SK-N-SH treated with all-trans-retinoic acid at 6 μM for 48 hours (cell line): ENCODE results near the gene RAVER2.

Experiments
- ATAC-seq: fragments of 200-7000 bp; cut with Tn5 transposase; 3 replicates; pipeline ENCODE4 v1.9.1; 2020; ENCODE audit warnings: mild to moderate bottlenecking, moderate library complexity
- ARNTL ChIP-seq: fragments of 450-650 bp; formaldehyde crosslinking; IDR thresholded peaks from 2 replicates; pipeline ENCODE4 v1.5.0; 2020; ENCODE audit warnings: low read depth, mild to moderate bottlenecking, moderate library complexity, borderline replicate concordance
- BACH2 ChIP-seq: fragments of 250-450 bp; sonication (Bioruptor Pico); IDR thresholded peaks from 2 replicates; pipeline ENCODE4 v1.9.0; 2021; ENCODE audit warnings: mild to moderate bottlenecking, borderline replicate concordance
- CSDC2 ChIP-seq: fragments of 250-450 bp; sonication (Bioruptor Pico); IDR thresholded peaks from 2 replicates; pipeline ENCODE4 v1.5.0; 2020; ENCODE audit warnings: mild to moderate bottlenecking, moderate library complexity
- ESRRG ChIP-seq: fragments of 250-450 bp; sonication (Bioruptor Pico); IDR thresholded peaks from 2 replicates; pipeline ENCODE4 v1.6.1; 2021; ENCODE audit warnings: mild to moderate bottlenecking
- GLIS3 ChIP-seq: fragments of 250-450 bp; sonication (Bioruptor Pico); IDR thresholded peaks from 2 replicates; pipeline ENCODE4 v1.5.0; 2020; ENCODE audit warnings: mild to moderate bottlenecking, moderate library complexity
- ISL1 ChIP-seq: fragments of 250-450 bp; sonication (Bioruptor Pico); IDR thresholded peaks from 2 replicates; pipeline ENCODE4 v2.1.2; 2022; ENCODE audit warnings: mild to moderate bottlenecking, moderate library complexity
- OSR1 ChIP-seq: fragments of 250-450 bp; sonication (Bioruptor Pico); IDR thresholded peaks from 2 replicates; pipeline ENCODE4 v1.8.0; 2022; ENCODE audit warnings: moderate library complexity, mild to moderate bottlenecking, inconsistent platforms
- PATZ1 ChIP-seq: fragments of 250-450 bp; sonication (Bioruptor Pico); IDR thresholded peaks from 2 replicates; pipeline ENCODE4 v1.8.0; 2020; ENCODE audit warnings: mild to moderate bottlenecking, moderate library complexity, borderline replicate concordance
- PPARA ChIP-seq: fragments of 250-450 bp; sonication (Bioruptor Pico); IDR thresholded peaks from 2 replicates; pipeline ENCODE4 v1.5.0; 2020; ENCODE audit warnings: mild to moderate bottlenecking, borderline replicate concordance
- RARB ChIP-seq: fragments of 250-450 bp; sonication (Bioruptor Pico); IDR thresholded peaks from 2 replicates; pipeline ENCODE4 v1.8.0; 2021; ENCODE audit warnings: mild to moderate bottlenecking, moderate library complexity
- TCF4 ChIP-seq: fragments of 250-450 bp; sonication (Bioruptor Pico); IDR thresholded peaks from 2 replicates; pipeline ENCODE4 v1.8.0; 2021; ENCODE audit warnings: mild to moderate bottlenecking, moderate library complexity, borderline replicate concordance
- TOX ChIP-seq: fragments of 250-450 bp; sonication (Bioruptor Pico); IDR thresholded peaks from 2 replicates; pipeline ENCODE4 v1.8.0; 2021; ENCODE audit warnings: mild to moderate bottlenecking, moderate library complexity, borderline replicate concordance
- ZC3H10 ChIP-seq: fragments of 250-450 bp; sonication (Bioruptor Pico); IDR thresholded peaks from 2 replicates; pipeline ENCODE4 v1.5.1; 2021; ENCODE audit warnings: mild to moderate bottlenecking, moderate library complexity
- ZFP3 ChIP-seq: fragments of 250-450 bp; sonication (Bioruptor Pico); IDR thresholded peaks from 2 replicates; pipeline ENCODE4 v1.5.0; 2020; ENCODE audit warnings: mild to moderate bottlenecking, moderate library complexity
- ZFP30 ChIP-seq: fragments of 450-650 bp; formaldehyde crosslinking; IDR thresholded peaks from 2 replicates; pipeline ENCODE4 v1.5.0; 2022; ENCODE audit warnings: mild to moderate bottlenecking, moderate library complexity
- ZNF565 ChIP-seq: fragments of 450-650 bp; formaldehyde crosslinking; conservative IDR thresholded peaks from 2 replicates; pipeline ENCODE4 v1.5.0; 2020; ENCODE audit warnings: low read depth, mild to moderate bottlenecking, moderate library complexity
- ZNF70 ChIP-seq: fragments of 450-650 bp; formaldehyde crosslinking; IDR thresholded peaks from 2 replicates; pipeline ENCODE4 v1.5.0; 2020; ENCODE audit warnings: mild to moderate bottlenecking, moderate library complexity
- ZNF8 ChIP-seq: fragments of 450-650 bp; formaldehyde crosslinking; IDR thresholded peaks from 2 replicates; pipeline ENCODE4 v1.5.0; 2020; ENCODE audit warnings: mild to moderate bottlenecking, moderate library complexity
- TF ChIP-seq, protein P1 (sequence below): fragments of 250-450 bp; sonication (Bioruptor Pico); IDR thresholded peaks from 2 replicates; pipeline ENCODE4 v1.5.0; 2020; ENCODE audit warnings: mild to moderate bottlenecking, moderate library complexity
- TF ChIP-seq, protein P2 (sequence below): fragments of 250-450 bp; sonication (Bioruptor Pico); IDR thresholded peaks from 2 replicates; pipeline ENCODE4 v1.8.0; 2021; ENCODE audit warnings: low read depth, mild to moderate bottlenecking, moderate library complexity, borderline replicate concordance
- TF ChIP-seq, protein P3 (sequence below): fragments of 250-450 bp; sonication (Bioruptor Pico); IDR thresholded peaks from 2 replicates; pipeline ENCODE4 v1.5.1; 2021; ENCODE audit warnings: mild to moderate bottlenecking, moderate library complexity

Gene RAVER2

GRCh38 chr1:64834734-64835133 lies 89.9 kb downstream of the RAVER2 start:
- ATAC-seq = peak; percentile 91

GRCh38 chr1:64836802-64837201 lies 91.9 kb downstream of the RAVER2 start:
- TF ChIP-seq ARNTL (CRISPR knock-in tag) = no peak
- TF ChIP-seq ESRRG = no peak
- TF ChIP-seq ZNF70 (CRISPR knock-in tag) = no peak
- TF ChIP-seq, protein P1, sequence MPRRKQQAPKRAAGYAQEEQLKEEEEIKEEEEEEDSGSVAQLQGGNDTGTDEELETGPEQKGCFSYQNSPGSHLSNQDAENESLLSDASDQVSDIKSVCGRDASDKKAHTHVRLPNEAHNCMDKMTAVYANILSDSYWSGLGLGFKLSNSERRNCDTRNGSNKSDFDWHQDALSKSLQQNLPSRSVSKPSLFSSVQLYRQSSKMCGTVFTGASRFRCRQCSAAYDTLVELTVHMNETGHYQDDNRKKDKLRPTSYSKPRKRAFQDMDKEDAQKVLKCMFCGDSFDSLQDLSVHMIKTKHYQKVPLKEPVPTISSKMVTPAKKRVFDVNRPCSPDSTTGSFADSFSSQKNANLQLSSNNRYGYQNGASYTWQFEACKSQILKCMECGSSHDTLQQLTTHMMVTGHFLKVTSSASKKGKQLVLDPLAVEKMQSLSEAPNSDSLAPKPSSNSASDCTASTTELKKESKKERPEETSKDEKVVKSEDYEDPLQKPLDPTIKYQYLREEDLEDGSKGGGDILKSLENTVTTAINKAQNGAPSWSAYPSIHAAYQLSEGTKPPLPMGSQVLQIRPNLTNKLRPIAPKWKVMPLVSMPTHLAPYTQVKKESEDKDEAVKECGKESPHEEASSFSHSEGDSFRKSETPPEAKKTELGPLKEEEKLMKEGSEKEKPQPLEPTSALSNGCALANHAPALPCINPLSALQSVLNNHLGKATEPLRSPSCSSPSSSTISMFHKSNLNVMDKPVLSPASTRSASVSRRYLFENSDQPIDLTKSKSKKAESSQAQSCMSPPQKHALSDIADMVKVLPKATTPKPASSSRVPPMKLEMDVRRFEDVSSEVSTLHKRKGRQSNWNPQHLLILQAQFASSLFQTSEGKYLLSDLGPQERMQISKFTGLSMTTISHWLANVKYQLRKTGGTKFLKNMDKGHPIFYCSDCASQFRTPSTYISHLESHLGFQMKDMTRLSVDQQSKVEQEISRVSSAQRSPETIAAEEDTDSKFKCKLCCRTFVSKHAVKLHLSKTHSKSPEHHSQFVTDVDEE (CRISPR knock-in tag) = no peak
- no peak for TF ChIP-seq PATZ1 (CRISPR knock-in tag)
- no peak for TF ChIP-seq ISL1 (CRISPR knock-in tag)
- no peak for TF ChIP-seq ZNF565
- TF ChIP-seq RARB = no peak
- TF ChIP-seq GLIS3 (CRISPR knock-in tag) = no peak
- TF ChIP-seq, protein P2, sequence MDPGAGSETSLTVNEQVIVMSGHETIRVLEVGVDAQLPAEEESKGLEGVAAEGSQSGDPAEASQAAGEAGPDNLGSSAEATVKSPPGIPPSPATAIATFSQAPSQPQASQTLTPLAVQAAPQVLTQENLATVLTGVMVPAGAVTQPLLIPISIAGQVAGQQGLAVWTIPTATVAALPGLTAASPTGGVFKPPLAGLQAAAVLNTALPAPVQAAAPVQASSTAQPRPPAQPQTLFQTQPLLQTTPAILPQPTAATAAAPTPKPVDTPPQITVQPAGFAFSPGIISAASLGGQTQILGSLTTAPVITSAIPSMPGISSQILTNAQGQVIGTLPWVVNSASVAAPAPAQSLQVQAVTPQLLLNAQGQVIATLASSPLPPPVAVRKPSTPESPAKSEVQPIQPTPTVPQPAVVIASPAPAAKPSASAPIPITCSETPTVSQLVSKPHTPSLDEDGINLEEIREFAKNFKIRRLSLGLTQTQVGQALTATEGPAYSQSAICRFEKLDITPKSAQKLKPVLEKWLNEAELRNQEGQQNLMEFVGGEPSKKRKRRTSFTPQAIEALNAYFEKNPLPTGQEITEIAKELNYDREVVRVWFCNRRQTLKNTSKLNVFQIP (CRISPR knock-in tag) = no peak
- no peak for TF ChIP-seq ZNF8 (CRISPR knock-in tag)
- TF ChIP-seq ZC3H10 = no peak
- TF ChIP-seq BACH2 (CRISPR knock-in tag) = no peak
- TF ChIP-seq OSR1 (CRISPR knock-in tag) = no peak
- TF ChIP-seq, protein P3, sequence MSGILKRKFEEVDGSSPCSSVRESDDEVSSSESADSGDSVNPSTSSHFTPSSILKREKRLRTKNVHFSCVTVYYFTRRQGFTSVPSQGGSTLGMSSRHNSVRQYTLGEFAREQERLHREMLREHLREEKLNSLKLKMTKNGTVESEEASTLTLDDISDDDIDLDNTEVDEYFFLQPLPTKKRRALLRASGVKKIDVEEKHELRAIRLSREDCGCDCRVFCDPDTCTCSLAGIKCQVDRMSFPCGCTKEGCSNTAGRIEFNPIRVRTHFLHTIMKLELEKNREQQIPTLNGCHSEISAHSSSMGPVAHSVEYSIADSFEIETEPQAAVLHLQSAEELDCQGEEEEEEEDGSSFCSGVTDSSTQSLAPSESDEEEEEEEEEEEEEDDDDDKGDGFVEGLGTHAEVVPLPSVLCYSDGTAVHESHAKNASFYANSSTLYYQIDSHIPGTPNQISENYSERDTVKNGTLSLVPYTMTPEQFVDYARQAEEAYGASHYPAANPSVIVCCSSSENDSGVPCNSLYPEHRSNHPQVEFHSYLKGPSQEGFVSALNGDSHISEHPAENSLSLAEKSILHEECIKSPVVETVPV (CRISPR knock-in tag) = no peak
- no peak for TF ChIP-seq ZFP3 (CRISPR knock-in tag)
- ATAC-seq = no peak

More at GRCh38 chr1:64834734-64835133, 89.9 kb downstream of the RAVER2 start:
- no peak for TF ChIP-seq TCF4
- TF ChIP-seq, protein P3 (CRISPR knock-in tag) = no peak
- no peak for TF ChIP-seq ZFP3 (CRISPR knock-in tag)
- TF ChIP-seq ZFP30 = no peak
- TF ChIP-seq ZNF8 (CRISPR knock-in tag) = no peak
- TF ChIP-seq TOX (CRISPR knock-in tag) = no peak
- TF ChIP-seq OSR1 (CRISPR knock-in tag) = no peak
- no peak for TF ChIP-seq PPARA (CRISPR knock-in tag)
- no peak for TF ChIP-seq PATZ1 (CRISPR knock-in tag)
- TF ChIP-seq ZNF70 (CRISPR knock-in tag) = no peak
- TF ChIP-seq CSDC2 (CRISPR knock-in tag) = no peak
